Large intestine (tissue), 3 donors: ENCODE measurements around the gene PAX6. TPM values are rescaled to one million over a fixed set of nuclear protein-coding genes. Genes with fewer than 3 reads are reported as not detected.

Source experiments
- DNase-seq, 2 donors: peaks; one replicate each; pipeline versions ENCODE4 v3.0.0 to v3.0.0-alpha.2; 2013
- H3K27ac ChIP-seq: one replicate; pipeline ENCODE4 v1.5.1; 2013; ENCODE audit warnings: low read length
- H3K27me3 ChIP-seq: 2 replicates; pipeline ENCODE4 v1.6.1; 2013; ENCODE audit warnings: low read length; ENCODE audit not compliant: control insufficient read depth, insufficient read depth
- H3K36me3 ChIP-seq: 2 replicates; pipeline ENCODE4 v1.6.1; 2013; ENCODE audit warnings: low read length; ENCODE audit not compliant: control insufficient read depth, insufficient read depth
- H3K4me1 ChIP-seq: one replicate; pipeline ENCODE4 v1.6.1; 2013; ENCODE audit warnings: low read length; ENCODE audit not compliant: control insufficient read depth, insufficient read depth
- H3K4me3 ChIP-seq: one replicate; pipeline ENCODE4 v1.5.1; 2013; ENCODE audit warnings: low read length
- H3K9me3 ChIP-seq: one replicate; pipeline ENCODE4 v1.6.1; 2013; ENCODE audit warnings: mild to moderate bottlenecking, low read depth, low read length, moderate library complexity; ENCODE audit not compliant: control insufficient read depth
- WGBS: methylation state at CpG from one replicate; pipeline ENCODE4 v1.1.5; 2013; ENCODE audit warnings: low lambda C conversion rate; ENCODE audit not compliant: insufficient coverage; 5-methylcytosine and 5-hydroxymethylcytosine counted together
- polyA plus RNA-seq: library from polyadenylated mRNA; unstranded; fragments of 120-200 nt; gene quantifications from one replicate; pipeline ENCODE4 v1.2.1, GENCODE V29; 2013

Gene PAX6
- polyA plus RNA-seq, 1 donor, result 6.7 TPM

- H3K4me1 ChIP-seq, result peaks cover 22% of the 10 kb centered on the region
- DNase-seq, result no peak
- H3K27ac ChIP-seq, result no peak overlapping the region
- 7% methylated on average over 6 of the region's 9 CpGs for WGBS
- peaks cover 20% of the 10 kb centered on the region for H3K9me3 ChIP-seq
- no peaks in the 10 kb centered on the region for H3K36me3 ChIP-seq
- no peak overlapping the region for H3K4me3 ChIP-seq
- H3K27me3 ChIP-seq, result peaks cover 100% of the 10 kb centered on the region
Measured at GRCh38 chr11:31807799-31808667, 3.1 kb downstream of the PAX6 start.

- 0% methylated on average over 2 of the region's 13 CpGs for WGBS
Measured at GRCh38 chr11:31806928-31807798, 4.0 kb downstream of the PAX6 start.

DNA sequence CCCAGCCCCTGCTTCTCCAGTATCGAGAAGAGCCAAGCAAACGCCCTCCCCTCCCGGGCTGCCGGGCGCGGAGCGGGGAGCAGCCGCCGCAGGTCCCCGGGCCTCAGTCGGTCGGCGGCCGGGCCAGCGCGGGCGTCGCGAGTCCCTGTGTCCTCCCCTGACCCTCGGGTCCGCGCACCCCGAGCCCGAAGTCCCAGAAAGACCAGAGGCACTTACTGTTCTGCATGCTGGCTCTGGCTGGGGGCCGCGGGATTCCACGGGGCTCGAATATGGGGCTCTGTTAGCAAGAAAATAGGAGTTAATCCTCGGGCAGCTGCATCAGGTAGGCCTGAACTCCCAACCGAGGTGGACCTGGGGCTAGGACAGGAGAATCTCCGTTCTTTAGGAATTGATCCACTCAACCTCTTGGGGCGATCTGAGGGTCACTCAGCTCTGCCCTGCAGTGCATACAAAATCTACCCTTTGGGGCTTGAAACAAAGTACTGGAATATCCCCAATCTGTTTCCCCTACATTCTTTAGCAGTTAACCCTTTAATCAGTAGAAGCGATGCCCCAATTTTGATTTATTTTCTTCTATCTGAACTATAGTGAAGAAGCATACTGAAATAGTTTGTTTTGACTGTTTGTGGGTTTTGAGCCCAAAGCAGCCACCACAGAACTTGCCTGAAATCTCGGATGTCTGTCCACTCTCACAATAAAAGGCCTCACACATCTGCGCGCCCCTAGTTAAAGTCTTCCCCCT is 4.8 kb downstream of the PAX6 start:
- H3K36me3 ChIP-seq, result no peaks in the 10 kb centered on the region
- H3K27me3 ChIP-seq, result peaks cover 100% of the 10 kb centered on the region
- WGBS, result no CpG with 5 or more reads among the region's 36 CpGs
- H3K9me3 ChIP-seq, result peaks cover 19% of the 10 kb centered on the region
- peaks cover 10% of the 10 kb centered on the region for H3K4me1 ChIP-seq
- H3K27ac ChIP-seq, result no peak overlapping the region
- no peak overlapping the region for H3K4me3 ChIP-seq
- no peak for DNase-seq

More at GRCh38 chr11:31806928-31807798, 4.0 kb downstream of the PAX6 start:
- H3K36me3 ChIP-seq, result no peaks in the 10 kb centered on the region
- no peak overlapping the region for H3K4me3 ChIP-seq
- no peak overlapping the region for H3K27ac ChIP-seq
- DNase-seq, result no peak
- H3K4me1 ChIP-seq, result peaks cover 15% of the 10 kb centered on the region
- H3K9me3 ChIP-seq, result peaks cover 20% of the 10 kb centered on the region
- H3K27me3 ChIP-seq, result peaks cover 100% of the 10 kb centered on the region

DNA sequence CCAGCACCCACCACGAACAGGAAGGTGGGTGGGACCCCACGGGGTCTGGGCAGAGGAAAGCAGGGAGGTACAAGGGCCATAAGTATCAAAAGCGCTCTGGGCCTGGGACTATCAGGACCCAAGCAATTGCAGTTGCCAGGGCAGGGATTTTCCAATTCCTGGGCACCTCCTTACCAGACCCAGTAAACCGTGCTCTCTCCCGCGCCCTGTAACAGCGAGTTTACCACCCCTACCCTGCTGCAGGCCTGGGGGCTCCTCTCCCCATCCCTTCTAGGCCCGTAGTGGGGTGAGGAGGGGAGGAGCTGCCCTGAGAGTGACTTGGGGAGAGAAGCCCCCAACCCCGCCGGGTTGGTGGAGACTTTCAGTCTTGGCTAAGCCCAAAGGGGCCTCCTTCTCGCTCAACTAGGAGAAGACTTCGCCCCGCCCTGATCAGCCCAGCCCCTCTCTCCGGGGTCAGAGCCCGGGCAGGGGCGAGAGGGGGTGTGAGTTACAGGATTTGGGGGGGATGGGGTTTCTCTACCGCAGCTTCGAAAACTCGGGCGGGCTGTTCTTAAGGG is 5.4 kb downstream of the PAX6 start:
- Histone ChIP-seq H3K36me3 (no peaks in the 10 kb centered on the region), H3K4me1 (peaks cover 4% of the 10 kb centered on the region), H3K27me3 (peaks cover 100% of the 10 kb centered on the region), H3K4me3 (no peak overlapping the region), H3K27ac (no peak overlapping the region), H3K9me3 (peaks cover 14% of the 10 kb centered on the region)
- DNase-seq, result no peak
- no CpG with 5 or more reads among the region's 20 CpGs for WGBS

DNA sequence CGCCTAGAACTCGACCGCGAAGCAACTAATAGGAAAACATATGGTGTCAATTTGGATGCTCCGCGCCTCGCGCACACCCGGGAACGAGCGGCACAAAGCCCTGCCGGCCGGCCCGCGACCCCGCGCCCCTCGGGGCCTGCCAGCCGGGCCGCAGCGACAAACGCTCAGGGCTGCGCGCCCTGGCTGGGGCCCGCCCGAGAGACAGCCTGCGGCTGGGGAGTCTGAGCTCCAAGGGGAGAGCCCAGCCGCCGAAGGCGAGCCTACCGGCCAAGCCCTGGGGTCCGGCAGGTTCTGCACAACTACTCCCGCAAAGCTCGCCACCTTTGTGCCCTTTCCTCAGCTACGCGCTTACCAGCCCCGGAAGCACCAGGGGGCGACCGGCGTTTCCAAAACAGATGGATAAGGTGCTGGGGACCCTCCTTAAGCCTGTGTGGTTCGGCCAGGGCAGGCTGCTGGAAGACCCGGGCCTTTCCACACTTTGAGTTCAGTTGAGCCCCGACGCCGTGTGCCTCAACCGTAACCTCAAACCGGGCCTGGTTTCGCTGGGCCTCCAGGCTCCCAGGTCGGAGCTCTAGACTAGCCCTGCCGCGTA is 6.0 kb downstream of the PAX6 start:
- Histone ChIP-seq H3K27ac (no peak overlapping the region), H3K4me3 (no peak overlapping the region), H3K27me3 (peaks cover 100% of the 10 kb centered on the region), H3K9me3 (peaks cover 11% of the 10 kb centered on the region), H3K4me1 (peaks cover 4% of the 10 kb centered on the region), H3K36me3 (no peaks in the 10 kb centered on the region)
- DNase-seq, result no peak
- no CpG with 5 or more reads among the region's 51 CpGs for WGBS

DNA sequence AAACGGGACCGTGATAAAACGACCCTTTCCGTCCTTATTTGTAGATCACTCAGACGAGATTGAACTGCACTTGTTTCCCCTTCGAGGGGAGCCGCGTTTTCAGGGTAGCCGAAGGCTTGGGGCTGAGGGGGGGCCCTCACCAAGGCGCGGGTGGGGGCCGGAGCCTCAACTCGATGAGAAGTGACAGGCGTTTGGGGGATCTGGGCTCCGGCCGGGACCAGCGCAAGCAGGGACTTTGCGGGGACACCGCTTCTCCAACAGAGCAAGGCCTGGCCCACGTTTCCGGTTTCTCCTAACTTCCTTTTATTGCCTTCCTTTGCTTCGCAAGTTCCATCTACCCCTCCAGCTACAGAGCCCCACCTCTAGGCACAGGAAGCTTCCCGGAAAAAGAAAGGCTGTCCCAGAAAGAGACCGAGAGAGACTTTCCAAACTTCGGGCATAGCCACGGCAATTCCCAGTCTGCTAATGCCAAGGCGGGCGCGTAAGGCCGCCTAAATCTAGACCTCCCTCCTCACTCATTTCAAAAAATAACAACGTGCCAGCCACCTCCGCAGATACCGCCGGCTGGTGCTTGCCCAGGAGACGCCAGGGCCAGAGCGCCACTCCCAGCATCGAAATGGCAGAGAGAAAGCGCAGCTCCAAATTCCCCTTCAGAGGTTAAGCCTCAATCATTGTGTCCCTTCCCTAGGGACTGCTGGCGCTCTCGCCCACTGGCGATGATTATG is 6.6 kb downstream of the PAX6 start:
- H3K27ac ChIP-seq, result no peak overlapping the region
- H3K9me3 ChIP-seq, result peaks cover 7% of the 10 kb centered on the region
- H3K4me3 ChIP-seq, result no peak overlapping the region
- no peaks in the 10 kb centered on the region for H3K4me1 ChIP-seq
- no peaks in the 10 kb centered on the region for H3K36me3 ChIP-seq
- DNase-seq, result no peak
- WGBS, result no CpG with 5 or more reads among the region's 41 CpGs
- peaks cover 100% of the 10 kb centered on the region for H3K27me3 ChIP-seq

- peaks cover 7% of the 10 kb centered on the region for H3K9me3 ChIP-seq
- DNase-seq, result no peak
- H3K4me1 ChIP-seq, result peaks cover 2% of the 10 kb centered on the region
- no peak overlapping the region for H3K27ac ChIP-seq
- H3K4me3 ChIP-seq, result no peak overlapping the region
- H3K36me3 ChIP-seq, result no peaks in the 10 kb centered on the region
- no CpG with 5 or more reads among the region's 13 CpGs for WGBS
- peaks cover 100% of the 10 kb centered on the region for H3K27me3 ChIP-seq
Measured at GRCh38 chr11:31803813-31804311, 7.3 kb downstream of the PAX6 start.

DNA sequence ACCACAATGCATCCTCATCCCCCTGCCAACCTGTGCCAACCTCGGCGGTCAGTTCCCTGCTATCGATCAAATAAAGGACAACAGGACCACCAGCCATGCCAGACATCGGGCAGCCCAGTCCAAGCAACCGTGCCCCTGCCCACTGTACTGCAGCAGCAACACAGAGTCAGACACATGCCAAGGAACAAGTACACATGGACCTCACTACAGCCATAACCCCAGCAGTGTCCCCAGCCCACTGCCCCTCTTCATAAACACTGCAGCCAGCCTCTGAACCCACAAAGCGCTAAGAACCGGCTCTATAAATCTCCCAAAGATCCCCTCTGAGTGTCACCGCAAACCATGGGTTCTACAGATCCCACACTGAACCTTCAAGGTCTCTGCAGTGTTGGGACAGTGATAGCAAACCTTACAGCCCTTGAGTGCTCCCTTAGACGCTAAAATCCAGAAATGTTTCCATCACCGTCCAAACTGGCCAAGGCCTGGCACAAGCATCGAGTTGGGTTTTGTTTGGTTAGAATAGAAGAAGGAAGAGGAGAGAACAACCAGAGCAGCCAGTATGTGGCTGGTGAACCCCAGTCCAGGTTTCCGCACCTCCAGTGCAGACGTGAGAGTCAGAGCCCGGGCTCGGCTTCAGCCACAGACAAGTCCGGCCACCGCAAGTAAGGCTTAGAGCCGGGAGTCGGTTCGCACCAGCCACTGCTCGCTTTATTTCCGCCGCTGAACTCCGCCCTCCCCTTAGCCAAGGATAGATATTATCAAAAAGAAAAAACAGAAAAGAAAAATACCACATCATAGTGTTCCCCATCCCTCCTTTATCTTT is 7.9 kb downstream of the PAX6 start:
- WGBS, result 0% methylated on average over 3 of the region's 24 CpGs

More for the DNA sequence above, 7.9 kb downstream of the PAX6 start:
- no peaks in the 10 kb centered on the region for H3K36me3 ChIP-seq
- H3K4me3 ChIP-seq, result no peak overlapping the region
- peaks cover 4% of the 10 kb centered on the region for H3K4me1 ChIP-seq
- H3K27ac ChIP-seq, result no peak overlapping the region
- H3K9me3 ChIP-seq, result peaks cover 7% of the 10 kb centered on the region
- H3K27me3 ChIP-seq, result peaks cover 100% of the 10 kb centered on the region
- DNase-seq, result no peak
